Stomach (tissue), 9 donors: ENCODE data around the gene ARL14EP. TPM values are rescaled to one million over a fixed set of nuclear protein-coding genes. Genes with fewer than 3 reads are reported as not detected.
A peak's percentile ranks its signal among the peaks of the same experiment; 100 is the strongest.

Source experiments
- DNase-seq, 2 donors: peaks; one replicate each; pipeline versions ENCODE4 v3.0.0 to v3.0.0-alpha.2; 2013 to 2019
- H3K27ac ChIP-seq, 5 donors: fragments of 200-600 bp in 4 of 5; sonication (generic) in 4 of 5; one replicate each; pipeline ENCODE4 v1.5.1; 2013 to 2019; ENCODE audit warnings: mild to moderate bottlenecking in 1 of 5, moderate library complexity in 1 of 5
- H3K27me3 ChIP-seq, 3 donors: fragments of 200-600 bp; sonication (generic); one replicate each; pipeline ENCODE4 v1.5.1; 2017 to 2019; ENCODE audit warnings: mixed run types in 1 of 3
- H3K36me3 ChIP-seq, 4 donors: fragments of 200-600 bp; sonication (generic); 1 replicate in 3 of 4; 2 replicates in 1 of 4; pipeline ENCODE4 v1.5.1; 2016 to 2019
- H3K4me1 ChIP-seq, 4 donors: fragments of 200-600 bp; sonication (generic); one replicate each; pipeline ENCODE4 v1.5.1; 2016 to 2019
- H3K4me3 ChIP-seq, 4 donors: fragments of 200-600 bp; sonication (generic) in 3 of 4; one replicate each; pipeline ENCODE4 v1.5.1; 2016 to 2019; ENCODE audit warnings: mild to moderate bottlenecking in 1 of 4
- H3K9me3 ChIP-seq, 4 donors: fragments of 200-600 bp; sonication (generic); one replicate each; pipeline ENCODE4 v1.5.1; 2016 to 2019
- CTCF ChIP-seq, 7 experiments: fragments of 450-650 bp in 4 of 7; fragments of 200-600 bp in 3 of 7; sonication (generic) in 3 of 7; IDR thresholded peaks; one replicate each; pipeline ENCODE4 v1.5.1; 2016 to 2019; ENCODE audit warnings: antibody characterized with exemption in 7 of 7, control low read depth in 2 of 7, mild to moderate bottlenecking in 1 of 7
- EP300 ChIP-seq: sonication (generic); formaldehyde crosslinking; IDR thresholded peaks from one replicate; pipeline ENCODE4 v1.6.1; 2017; ENCODE audit warnings: antibody characterized with exemption
- POLR2A ChIP-seq, 4 donors: fragments of 450-650 bp; IDR thresholded peaks; one replicate each; pipeline ENCODE4 v1.6.1; 2016; ENCODE audit warnings: antibody characterized with exemption in 4 of 4, control low read depth in 2 of 4, mild to moderate bottlenecking in 1 of 4, moderate library complexity in 1 of 4
- POLR2AphosphoS5 ChIP-seq, 3 donors: sonication (generic); formaldehyde crosslinking; IDR thresholded peaks; one replicate each; pipeline ENCODE4 v1.6.1; 2016; ENCODE audit warnings: antibody characterized with exemption in 3 of 3
- WGBS, 5 donors: extraction: QIAGEN DNeasy Blood & Tissue Kit in 3 of 5; methylation state at CpG; one replicate each; pipeline versions ENCODE4 v1.1.5 to v1.1.7; 2013 to 2018; 5-methylcytosine and 5-hydroxymethylcytosine counted together
- intact Hi-C: fragments of 100-400 bp; cut with DNase I; formaldehyde crosslinking; loops from one replicate; pipeline ENCODE4 v1.15.1; 2023; ENCODE audit warnings: low total_unique reads
- polyA plus RNA-seq, 3 donors: library from polyadenylated mRNA; stranded (reverse); fragments of 200-250 nt; gene quantifications; one replicate each; pipeline ENCODE4 v1.2.3, GENCODE V29; 2013
- total RNA-seq, 5 donors: library from RNA; depleted of rRNA; stranded (reverse); fragments of >200 nt; gene quantifications; one replicate each; pipeline versions ENCODE4 v1.1.0 to v1.2.3, GENCODE V29; 2014 to 2016
- donor health status: healthy with polysubstance abuse.
- donor health status: Bipolar disorder and iron deficiency.
- donor health status: healthy.

ARL14EP gene
- total and polyA plus RNA-seq, 8 donors, result 1.2 to 47.7 (median 15.4) TPM

DNA sequence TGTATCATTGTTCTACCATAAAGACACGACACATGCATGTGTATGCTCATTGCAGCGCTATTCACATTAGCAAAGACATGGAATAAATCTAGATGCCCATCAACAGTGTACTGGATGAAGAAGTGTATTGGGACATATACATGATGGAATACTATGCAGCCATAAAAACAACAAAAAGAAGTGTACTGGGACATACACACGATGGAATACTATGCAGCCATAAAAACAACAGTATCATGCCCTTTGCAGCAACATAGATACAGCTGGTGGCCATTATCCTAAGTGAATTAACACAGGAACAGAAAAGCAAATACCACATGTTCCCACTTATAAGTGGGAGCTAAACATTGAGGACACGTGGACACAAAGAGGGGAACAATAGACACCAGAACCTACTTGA, 22.7 kb downstream of the ARL14EP start:
- no peaks in the 10 kb centered on the region for H3K4me1 ChIP-seq
- H3K4me3 ChIP-seq, result no peak overlapping the region
- TF ChIP-seq CTCF (IDR thresholded peaks at IDR 0.05) (no peak), POLR2AphosphoS5 (IDR thresholded peaks at IDR 0.05) (no peak), POLR2A (IDR thresholded peaks at IDR 0.05) (no peak), EP300 (no peak)
- no peak overlapping the region for H3K27ac ChIP-seq
- DNase-seq, result no peak
- peaks cover 0 to 5% (median 0%) of the 10 kb centered on the region in 4 donors for H3K36me3 ChIP-seq
- intact Hi-C loops, result loop anchor here (10.0 kb wide), 2 partner anchors 509 to 579 kb away; no protein-coding TSS in a partner anchor
- H3K9me3 ChIP-seq, result no peaks in the 10 kb centered on the region
- 89 to 95% (median 93%) methylated on average over 4 of the region's 4 CpGs for WGBS, 5 donors
- no peaks in the 10 kb centered on the region for H3K27me3 ChIP-seq

DNA sequence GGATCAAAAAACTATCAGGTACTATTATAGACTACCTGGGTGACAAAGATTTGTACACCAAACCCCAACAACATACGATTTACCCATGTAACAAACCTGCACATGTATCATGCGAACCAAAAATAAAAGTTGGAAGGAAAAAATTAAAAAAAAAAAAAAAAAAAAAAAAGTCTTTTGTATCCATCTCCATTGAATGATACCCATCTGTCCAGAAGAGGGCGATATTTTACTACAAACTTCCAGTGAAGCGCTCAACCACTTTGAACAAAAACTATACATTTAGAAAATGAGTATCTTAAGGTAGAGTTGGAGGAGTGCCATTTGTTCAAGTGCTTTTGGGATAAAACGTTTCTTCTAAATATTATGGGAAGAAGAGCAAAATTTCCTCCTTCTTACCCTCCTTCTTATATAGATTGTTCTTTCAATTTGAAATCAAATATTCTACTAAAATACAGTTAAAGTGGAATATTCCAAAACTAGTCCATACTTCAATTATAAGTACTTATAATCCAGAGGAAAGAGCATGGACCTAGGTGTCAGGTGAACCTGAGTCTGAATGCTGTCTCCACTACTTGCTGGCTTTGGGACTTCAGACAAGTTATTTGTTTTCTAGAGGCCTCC, 23.3 kb downstream of the ARL14EP start:
- peak in 1 of 2 donors; percentile 87 for DNase-seq
- TF ChIP-seq POLR2AphosphoS5 (IDR thresholded peaks at IDR 0.05), result no peak
- TF ChIP-seq EP300, result no peak
- no peak for TF ChIP-seq POLR2A (IDR thresholded peaks at IDR 0.05)
- TF ChIP-seq CTCF (IDR thresholded peaks at IDR 0.05), result peak in 4 of 7 experiments; percentile 45 to 74 (median 56)
- no peaks in the 10 kb centered on the region for H3K27me3 ChIP-seq
- no peaks in the 10 kb centered on the region for H3K36me3 ChIP-seq
- intact Hi-C loops, result loop anchor here (10.0 kb wide), 2 partner anchors 509 to 579 kb away; no protein-coding TSS in a partner anchor
- no peak overlapping the region for H3K27ac ChIP-seq
- no peaks in the 10 kb centered on the region for H3K9me3 ChIP-seq
- H3K4me1 ChIP-seq, result no peaks in the 10 kb centered on the region
- WGBS, 5 donors, result 6 to 14% (median 10%) methylated on average over 5 of the region's 5 CpGs
- H3K4me3 ChIP-seq, result no peak overlapping the region

- H3K27me3 ChIP-seq, result no peaks in the 10 kb centered on the region
- TF ChIP-seq POLR2A (IDR thresholded peaks at IDR 0.05) (no peak), CTCF (IDR thresholded peaks at IDR 0.05) (no peak), POLR2AphosphoS5 (IDR thresholded peaks at IDR 0.05) (no peak), EP300 (no peak)
- no peak for DNase-seq
- intact Hi-C loops, result loop anchor here (10.0 kb wide), 2 partner anchors 507 to 577 kb away; no protein-coding TSS in a partner anchor
- no peaks in the 10 kb centered on the region for H3K9me3 ChIP-seq
- H3K4me1 ChIP-seq, result no peaks in the 10 kb centered on the region
- H3K36me3 ChIP-seq, result no peaks in the 10 kb centered on the region
- H3K4me3 ChIP-seq, result no peak overlapping the region
- H3K27ac ChIP-seq, result no peak overlapping the region
Observed at GRCh38 chr11:30348035-30348434, 25.1 kb downstream of the ARL14EP start.

DNA sequence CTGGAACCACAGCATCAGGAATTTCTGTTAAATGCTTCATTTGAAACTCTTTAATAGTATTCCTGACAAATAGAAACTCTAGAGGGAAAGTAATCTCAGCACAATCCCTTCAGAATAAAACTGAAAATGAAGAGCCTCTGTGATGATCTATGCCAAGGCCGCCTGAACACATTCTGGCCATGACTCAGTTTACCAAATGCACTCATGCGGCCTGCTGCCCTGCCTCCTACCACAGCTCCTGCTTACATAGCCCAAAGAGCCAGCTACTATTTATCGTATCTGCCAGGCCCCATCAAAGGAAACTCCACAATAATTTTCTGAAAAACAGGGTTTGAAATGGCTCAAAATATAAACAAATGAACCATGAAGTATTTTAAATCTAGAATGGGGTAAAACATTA, 27.0 kb downstream of the ARL14EP start:
- no peaks in the 10 kb centered on the region for H3K4me1 ChIP-seq
- no peak overlapping the region for H3K27ac ChIP-seq
- no peak overlapping the region for H3K4me3 ChIP-seq
- H3K27me3 ChIP-seq, result no peaks in the 10 kb centered on the region
- no peaks in the 10 kb centered on the region for H3K36me3 ChIP-seq
- TF ChIP-seq POLR2A (IDR thresholded peaks at IDR 0.05) (no peak), EP300 (no peak), POLR2AphosphoS5 (IDR thresholded peaks at IDR 0.05) (no peak), CTCF (IDR thresholded peaks at IDR 0.05) (no peak)
- no peaks in the 10 kb centered on the region for H3K9me3 ChIP-seq
- 76 to 95% (median 92%) methylated on average over 3 of the region's 3 CpGs for WGBS, 5 donors
- intact Hi-C loops, result loop anchor here (10.0 kb wide), 2 partner anchors 505 to 575 kb away; no protein-coding TSS in a partner anchor
- DNase-seq, result no peak
